ENCODE data around the gene UBE2G1.
A peak's percentile ranks its signal among the peaks of the same experiment; 100 is the strongest.
"Not testable (repeated sequence)": the region's sequence is repeated elsewhere in the genome, so short reads cannot be mapped to it uniquely, and the experiment has no call there.

UBE2G1 gene

DNA sequence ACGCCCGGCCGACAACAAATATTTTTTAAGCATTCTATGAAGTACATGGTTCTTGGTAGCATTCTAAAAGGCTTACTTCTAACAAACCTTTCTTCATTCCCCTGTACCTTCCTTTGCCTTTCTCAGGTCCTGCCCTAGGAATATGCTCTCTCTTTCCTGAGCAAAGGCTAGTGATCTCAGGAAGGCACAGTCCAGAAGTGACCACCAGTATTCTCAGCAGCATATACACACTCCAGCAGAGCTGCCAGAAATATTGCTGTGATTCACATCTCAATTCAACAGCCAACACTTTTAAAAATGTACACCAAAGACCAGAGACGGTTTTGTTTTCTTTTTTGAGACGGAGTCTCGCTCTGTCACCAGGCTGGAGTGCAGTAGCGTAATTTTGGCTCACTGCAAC is 61.3 kb downstream of the UBE2G1 start:
- no peak for DNase-seq (ENCODE audit: low read depth, low spot score)

GRCh38 chr17:4304417-4305027 is 62.0 kb downstream of the UBE2G1 start:
- no peak for DNase-seq (ENCODE audit: low read depth, low spot score)

DNA sequence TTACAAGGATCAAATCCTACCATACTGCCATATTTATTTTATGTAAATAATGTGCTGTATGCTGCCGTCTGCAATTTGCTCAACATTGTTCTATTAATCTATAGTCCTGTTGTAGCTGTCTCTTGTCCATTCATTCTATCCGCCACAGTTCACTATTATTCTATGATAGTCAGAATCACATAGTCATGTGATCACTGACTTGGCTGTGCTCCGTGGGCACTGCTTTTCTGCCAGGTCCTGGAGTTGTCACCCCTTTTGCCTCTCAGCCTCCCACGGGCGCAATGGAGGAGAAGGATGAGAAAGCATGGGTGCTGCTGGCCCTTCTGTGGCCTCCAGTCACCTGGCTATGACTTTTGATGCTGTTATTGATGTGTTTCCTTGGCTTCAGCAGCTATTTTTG is 65.4 kb downstream of the UBE2G1 start:
- no peak for DNase-seq (ENCODE audit: low read depth, low spot score)

- DNase-seq (ENCODE audit: low read depth, low spot score): no peak
Observed at GRCh38 chr17:4297351-4297750, 69.1 kb downstream of the UBE2G1 start.

- DNase-seq (ENCODE audit: low read depth, low spot score): no peak
Observed at GRCh38 chr17:4295686-4296085, 70.8 kb downstream of the UBE2G1 start.

DNA sequence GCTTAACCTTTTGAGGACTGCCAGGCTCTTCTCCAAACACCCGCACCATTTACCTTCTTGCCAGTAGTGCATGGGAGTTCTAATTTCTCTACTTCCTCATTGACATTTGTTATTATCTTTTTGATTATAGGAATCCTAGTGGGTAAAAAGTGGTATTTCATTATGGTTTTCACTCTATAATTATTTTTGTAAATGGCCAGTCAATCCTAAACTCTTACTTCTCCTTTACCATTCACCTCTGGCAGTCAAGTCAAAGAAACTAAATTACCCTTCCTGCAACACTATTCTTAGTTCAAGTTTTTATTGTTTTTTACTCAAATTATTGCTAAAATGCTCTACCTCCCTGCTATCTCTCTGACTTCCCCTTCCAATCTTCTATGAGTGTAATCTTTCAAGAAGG is 72.9 kb downstream of the UBE2G1 start:
- no peak for DNase-seq (ENCODE audit: low read depth, low spot score)

GRCh38 chr17:4287710-4288109 is 78.8 kb downstream of the UBE2G1 start:
- DNase-seq (ENCODE audit: low read depth, low spot score): no peak

- DNase-seq (ENCODE audit: low read depth, low spot score): no peak
Observed at GRCh38 chr17:4276514-4276913, 90.0 kb downstream of the UBE2G1 start.

- DNase-seq (ENCODE audit: low read depth, low spot score): no peak
Observed at GRCh38 chr17:4272972-4273368, 93.5 kb downstream of the UBE2G1 start.

DNA sequence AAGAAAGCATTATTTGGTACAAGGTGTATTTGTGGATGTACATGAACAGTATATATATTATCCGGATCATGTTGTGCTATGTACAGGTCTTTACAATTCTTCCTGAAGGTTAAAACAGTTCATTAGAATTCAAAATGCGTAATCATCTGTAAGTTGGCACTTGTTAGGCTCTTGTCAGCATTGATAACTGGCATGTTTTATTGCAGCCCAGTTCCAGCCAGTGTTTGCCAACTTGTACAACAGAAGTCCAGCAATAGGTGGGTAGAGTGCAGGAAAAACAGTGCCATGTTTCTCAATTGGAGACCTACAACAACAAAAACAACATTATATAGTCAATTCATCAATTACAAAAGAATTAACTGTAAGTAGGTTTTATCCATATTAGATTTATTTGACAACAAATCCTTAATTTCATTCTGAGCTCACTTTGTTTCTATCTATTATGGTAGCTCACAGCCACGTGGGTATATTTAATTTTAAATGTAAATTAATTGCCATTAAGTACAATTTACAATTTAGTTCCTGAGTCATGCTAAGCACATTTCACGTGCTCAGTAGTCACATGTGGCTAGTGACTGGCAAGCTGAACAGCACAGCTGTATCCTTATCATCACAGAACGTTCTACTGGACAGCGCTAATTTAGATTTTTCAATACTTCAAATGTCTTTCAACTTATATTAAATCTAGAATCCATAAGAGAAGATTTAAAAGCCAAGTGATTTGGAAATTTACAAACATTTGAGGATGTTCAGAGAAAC is 94.1 kb downstream of the UBE2G1 start:
- DNase-seq (ENCODE audit: low read depth, low spot score): no peak

DNA sequence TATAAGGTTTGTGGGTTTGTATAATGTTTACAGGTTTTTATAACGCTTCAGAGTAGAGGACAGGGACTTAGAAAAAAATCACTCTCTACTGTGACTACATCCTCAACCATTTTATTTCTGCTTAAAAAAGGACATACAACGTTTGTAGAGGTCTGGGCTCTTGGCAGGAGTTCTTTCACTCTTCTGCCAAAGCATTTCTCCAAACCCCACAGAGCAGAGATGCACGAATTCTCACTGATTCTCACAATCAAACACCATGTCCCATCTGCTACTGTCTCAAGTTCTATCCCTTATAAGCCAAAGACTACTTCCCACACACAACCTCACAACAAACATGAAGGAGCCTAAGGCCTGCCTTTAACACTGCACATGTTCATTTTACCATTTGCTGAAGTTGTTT is 95.7 kb downstream of the UBE2G1 start:
- no peak for DNase-seq (ENCODE audit: low read depth, low spot score)

DNA sequence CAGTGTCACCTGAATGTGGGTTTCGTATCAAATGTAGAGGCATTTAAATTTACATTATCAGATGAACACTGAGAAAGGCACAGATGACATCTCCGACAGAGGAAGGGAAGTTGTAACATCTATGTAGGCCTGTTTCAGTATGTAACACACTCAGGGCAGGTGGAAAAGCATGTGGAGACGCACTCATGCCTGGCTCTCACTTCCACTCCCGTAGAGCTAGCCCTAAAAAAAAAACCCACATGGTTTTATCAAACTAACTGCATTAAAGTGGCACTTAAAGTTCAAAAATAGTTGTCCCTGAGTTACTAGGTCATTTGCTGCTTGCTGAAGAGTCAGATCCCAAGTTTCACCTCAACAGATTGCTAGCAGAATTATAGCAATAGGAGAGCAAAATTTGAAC is 96.6 kb downstream of the UBE2G1 start:
- no peak for DNase-seq (ENCODE audit: low read depth, low spot score)

GRCh38 chr17:4267402-4267801 is 99.1 kb downstream of the UBE2G1 start:
- DNase-seq (ENCODE audit: low read depth, low spot score): no peak

DNA sequence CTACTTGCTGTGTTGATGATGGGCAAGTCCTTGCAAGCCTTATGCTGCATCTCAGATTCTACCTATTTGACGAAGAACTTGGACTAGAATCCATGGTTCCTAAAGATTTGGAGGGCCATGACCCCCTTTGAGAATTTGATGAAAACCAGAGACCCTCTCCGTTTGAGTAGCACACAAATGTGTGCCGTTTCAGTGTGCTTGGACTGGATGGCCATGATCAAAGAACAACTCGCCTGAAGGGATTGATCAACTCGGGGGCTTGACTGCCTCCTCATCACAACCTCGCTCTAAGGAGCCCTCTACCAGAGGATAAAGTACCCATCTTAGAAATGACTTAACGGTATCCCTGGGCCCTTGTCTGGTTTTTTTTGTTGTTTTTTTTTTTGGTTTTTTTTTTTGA is 99.9 kb downstream of the UBE2G1 start:
- no peak for DNase-seq (ENCODE audit: low read depth, low spot score)

DNA sequence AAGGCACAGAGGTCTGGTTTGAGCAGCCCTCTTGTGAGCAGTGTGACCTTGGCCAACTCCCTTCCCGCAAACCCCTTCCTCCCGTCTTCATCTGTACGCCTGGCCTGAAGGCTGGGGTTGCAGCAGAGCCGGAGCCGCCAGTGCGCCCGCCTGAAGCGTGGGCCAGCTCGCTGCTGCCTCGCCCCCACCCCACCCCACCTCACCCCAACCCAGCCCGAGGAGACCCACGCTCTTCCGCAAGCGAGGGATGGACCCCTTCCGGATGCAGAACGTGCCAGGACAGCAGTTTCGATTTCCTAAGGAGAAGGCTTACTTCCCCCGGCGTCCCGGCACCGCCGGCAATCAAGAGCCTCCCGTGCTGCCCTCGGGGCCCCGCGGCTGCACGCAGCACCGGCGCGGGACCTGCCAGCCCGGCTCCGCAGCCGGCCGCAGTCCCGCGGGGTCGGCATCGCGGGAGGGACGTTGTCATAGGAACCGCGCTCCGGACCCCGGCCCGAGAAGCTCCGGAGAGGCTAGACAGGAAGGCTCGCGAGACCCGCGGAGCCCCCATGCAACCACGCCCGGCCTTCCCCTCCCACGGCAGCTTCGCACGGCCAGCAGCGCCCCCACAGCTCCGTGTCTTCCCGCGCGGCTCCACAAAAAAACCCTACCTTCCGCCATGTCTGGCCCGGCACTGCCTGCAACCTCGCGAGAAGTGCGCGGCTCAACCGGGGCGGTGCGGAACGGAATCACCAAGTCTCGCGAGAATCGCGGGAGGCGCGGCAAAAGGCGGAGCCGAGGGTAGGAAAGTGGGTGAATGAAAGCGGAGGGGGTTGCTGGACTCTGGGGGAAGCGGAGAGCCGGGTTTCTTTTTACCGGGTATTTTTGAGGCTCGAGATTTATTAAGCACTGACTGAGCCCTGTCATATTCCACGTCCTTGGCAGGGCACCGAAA is 102.9 kb downstream of the UBE2G1 start, which contains the start of gene ANKFY1:
ANKFY1 (minus strand) TSS at position 698 of the 934 bp plus-strand sequence; CDS start at position 660, 38 bp downstream.
- peak; percentile 96 for DNase-seq (ENCODE audit: low read depth, low spot score)

DNA sequence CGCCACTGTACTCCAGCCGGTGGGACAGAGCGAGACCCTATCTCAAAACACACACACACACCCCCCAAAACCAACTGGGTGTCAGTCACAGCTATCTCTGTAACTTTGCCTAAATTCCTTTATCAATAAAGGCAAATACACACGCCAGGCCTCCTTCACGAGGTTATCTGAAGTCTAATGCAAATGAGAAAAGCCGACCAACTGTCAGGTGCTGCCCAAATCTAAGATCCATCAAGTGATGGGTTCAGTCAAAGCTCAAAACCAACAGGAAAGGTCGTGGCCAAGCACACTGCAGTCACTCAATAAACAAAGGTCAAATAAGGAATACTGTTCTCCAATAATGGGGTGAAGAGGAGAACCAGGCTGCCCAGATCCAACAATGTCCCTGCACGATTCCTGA is 103.8 kb downstream of the UBE2G1 start:
- no peak for DNase-seq (ENCODE audit: low read depth, low spot score)

- DNase-seq (ENCODE audit: low read depth, low spot score): peak; percentile 40
Observed at GRCh38 chr17:4261452-4261851, 105.0 kb downstream of the UBE2G1 start.

- no peak for DNase-seq (ENCODE audit: low read depth, low spot score)
Observed at GRCh38 chr17:4258867-4259266, 107.6 kb downstream of the UBE2G1 start.

- DNase-seq (ENCODE audit: low read depth, low spot score): no peak
Observed at GRCh38 chr17:4256952-4257351, 109.5 kb downstream of the UBE2G1 start.

DNA sequence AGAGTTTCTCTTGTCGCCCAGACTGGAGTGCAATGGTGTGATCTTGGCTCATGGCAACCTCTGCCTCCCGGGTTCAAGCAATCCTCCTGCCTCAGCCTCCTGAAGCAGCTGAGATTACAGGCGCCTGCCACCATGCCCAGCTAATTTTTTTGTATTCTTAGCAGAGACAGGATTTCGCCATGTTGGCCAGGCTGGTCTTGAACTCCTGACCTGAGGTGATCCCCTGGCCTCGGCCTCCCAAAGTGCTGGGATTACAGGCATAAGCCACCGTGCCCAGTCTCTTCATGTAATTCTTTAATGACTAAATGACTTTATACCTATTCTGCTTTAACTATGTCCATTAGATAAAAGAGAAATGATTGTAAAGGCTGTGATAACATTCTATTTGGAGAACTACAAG is 111.2 kb downstream of the UBE2G1 start:
- not testable (repeated sequence) for DNase-seq (ENCODE audit: low read depth, low spot score)

- no peak for DNase-seq (ENCODE audit: low read depth, low spot score)
Observed at GRCh38 chr17:4250887-4251286, 115.6 kb downstream of the UBE2G1 start.

DNA sequence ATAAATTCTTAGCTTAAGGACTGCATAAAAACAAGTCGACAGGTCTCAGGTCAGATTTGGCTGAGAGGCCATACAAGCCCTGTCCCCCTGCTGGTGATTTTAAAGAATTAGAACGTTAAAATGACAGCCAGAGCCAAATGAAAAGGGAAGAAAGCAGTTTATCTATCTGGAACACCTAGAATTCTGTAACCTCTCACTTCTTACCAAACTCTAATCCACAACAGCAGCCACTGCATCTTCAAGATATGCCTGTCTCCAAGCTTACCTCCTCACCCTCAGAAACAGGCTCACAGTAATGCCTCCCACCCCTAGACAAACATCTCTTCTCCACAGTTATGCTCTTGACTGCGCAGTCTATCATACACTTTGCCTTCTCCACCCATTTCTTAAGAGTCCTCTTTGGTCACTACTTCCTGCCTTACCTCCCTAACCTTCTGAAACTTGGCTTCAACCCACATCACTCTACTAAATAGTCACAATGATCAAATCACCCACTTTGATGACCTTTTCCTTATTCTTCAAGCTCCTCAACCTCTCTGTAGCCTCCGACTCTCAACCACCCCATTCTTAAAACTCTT is 116.9 kb downstream of the UBE2G1 start:
- DNase-seq (ENCODE audit: low read depth, low spot score): no peak
